Hippocampal formation (tissue), 2 donors: ENCODE data around the gene CCNB2.

Experiments
- DNase-seq, 2 donors: peaks; one replicate each; lab custom pipeline; 2025; lab: John Stamatoyannopoulos, UW

Gene CCNB2

DNA sequence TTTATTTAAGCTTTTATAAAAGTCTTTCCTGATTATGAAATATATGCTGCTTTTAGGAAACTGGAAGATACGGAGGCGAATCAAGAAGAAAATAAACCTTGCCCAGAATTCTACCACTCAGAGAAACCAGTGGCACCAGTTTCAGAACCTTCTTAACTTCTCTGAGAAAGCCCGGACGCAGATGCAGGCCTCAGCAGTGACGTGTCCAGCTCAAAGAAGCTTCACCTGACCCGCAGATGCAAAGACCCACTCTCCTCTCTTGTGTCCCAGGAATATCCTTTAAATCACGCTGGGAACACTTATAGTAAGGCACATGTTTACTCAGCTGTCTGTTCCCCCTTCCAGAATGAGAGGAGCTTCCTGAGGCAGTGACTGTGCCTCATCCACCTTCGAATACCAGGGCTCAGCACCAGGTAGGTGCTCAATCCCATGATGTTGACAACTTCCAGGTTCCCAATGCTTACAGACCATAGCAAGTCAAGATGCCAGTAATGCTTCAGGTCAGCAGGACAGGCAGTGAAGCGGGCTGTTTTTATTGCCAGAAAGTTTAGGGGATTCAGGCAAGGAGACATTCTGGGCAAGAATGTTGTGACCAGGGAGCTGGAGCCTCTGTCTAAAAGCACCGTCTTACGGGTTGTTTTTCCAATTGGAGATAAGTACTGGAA lies 61.8 kb downstream of the CCNB2 start:
- DNase-seq: no peak

- no peak for DNase-seq
These were observed 63.6 kb downstream of the CCNB2 start for GRCh38 chr15:59168536-59168935.

GRCh38 chr15:59169251-59169708 lies 64.3 kb downstream of the CCNB2 start:
- no peak for DNase-seq

DNA sequence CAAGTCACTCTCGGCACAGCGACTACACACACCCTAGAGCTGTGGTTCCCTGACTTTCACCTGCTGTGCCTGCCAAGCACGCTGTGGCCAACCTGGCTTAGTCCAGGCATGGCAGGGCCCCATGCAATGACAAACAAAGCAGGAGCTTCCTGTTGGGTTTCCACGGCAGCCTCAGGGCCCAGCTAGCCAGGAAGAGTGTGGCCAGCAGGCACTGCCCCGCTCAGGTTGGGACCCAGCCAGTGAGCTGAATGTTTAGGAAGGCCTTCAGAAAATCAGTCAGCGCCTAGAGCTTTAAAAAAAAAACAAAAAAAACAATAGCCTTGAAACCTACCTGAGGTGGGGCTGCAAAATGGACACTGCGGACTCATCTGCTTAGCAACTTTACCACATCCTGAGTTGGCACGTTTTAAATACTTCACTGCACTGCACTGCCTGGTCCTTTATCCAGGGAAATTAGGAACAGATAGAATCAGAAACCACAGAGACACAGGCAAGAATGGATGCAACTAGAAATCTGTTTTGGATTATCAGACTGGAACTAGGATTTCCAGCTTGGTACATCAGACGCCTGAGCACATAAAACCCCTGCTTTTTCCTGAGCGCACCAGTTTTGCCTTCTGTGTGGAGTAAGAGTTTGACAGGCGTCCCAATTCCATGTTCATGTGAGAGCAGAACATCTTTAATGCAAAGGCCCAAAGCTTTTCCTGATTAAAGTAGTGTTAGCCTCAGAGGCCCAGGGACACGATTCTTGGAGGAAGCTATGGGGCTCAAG lies 65.5 kb downstream of the CCNB2 start:
- peak; percentile 24 to 37 for DNase-seq

DNA sequence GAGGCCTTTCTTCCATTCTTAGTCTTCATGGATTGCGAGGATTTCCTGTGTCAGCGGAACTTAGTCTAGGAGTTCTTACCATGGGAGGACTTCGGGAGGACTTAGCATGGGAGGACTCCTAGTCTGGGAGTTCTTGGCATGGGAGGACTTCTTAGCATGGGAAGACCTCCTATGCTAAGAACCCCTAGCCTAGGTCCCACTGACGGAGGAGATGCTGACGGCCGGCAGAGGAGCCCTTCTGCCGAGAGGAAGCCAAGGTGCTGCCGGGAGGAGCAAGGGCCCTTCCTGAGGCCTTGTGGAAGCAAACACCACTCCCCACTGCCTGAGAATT lies 66.1 kb downstream of the CCNB2 start:
- no peak for DNase-seq

GRCh38 chr15:59172289-59172901 lies 67.4 kb downstream of the CCNB2 start:
- no peak for DNase-seq

DNA sequence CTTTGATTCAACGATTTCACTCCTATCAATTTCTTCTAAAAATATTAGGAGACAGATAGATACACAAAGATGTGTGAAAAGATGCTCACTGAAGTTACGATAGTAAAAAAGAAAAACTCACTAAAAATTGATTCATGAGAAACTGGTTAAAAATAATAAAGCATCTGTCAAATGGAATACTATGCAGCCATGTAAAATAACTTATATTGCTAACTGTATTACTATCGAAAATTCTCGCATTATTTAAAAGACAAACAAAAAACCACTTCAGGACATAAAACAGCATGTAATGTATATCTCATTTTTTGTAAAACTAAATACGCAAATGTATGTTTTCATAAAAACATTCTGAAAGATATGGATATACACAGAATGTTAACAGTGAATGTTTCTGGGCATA lies 68.2 kb downstream of the CCNB2 start:
- no peak for DNase-seq

GRCh38 chr15:59174151-59174834 lies 69.3 kb downstream of the CCNB2 start:
- peak in 1 of 2 donors; percentile 45 for DNase-seq
